IPS-NIHi7 (cell line): ENCODE measurements around the gene CAMK2G.
"Not testable (repeated sequence)": the region's sequence is repeated elsewhere in the genome, so short reads cannot be mapped to it uniquely, and the experiment has no call there.

Experiments used
- DNase-seq: peaks from one replicate; pipeline ENCODE4 v3.0.0; 2012; ENCODE audit warnings: mixed read lengths; ENCODE audit errors: extremely low spot score

CAMK2G gene

GRCh38 chr10:73840056-73840402, 34.3 kb downstream of the CAMK2G start:
- DNase-seq = no peak

- no peak for DNase-seq
Measured at GRCh38 chr10:73839276-73839966, 34.9 kb downstream of the CAMK2G start.

GRCh38 chr10:73838827-73839226, 35.5 kb downstream of the CAMK2G start:
- DNase-seq = no peak

- no peak for DNase-seq
Measured at GRCh38 chr10:73838008-73838567, 36.3 kb downstream of the CAMK2G start.

GRCh38 chr10:73837072-73837471, 37.3 kb downstream of the CAMK2G start:
- no peak for DNase-seq

GRCh38 chr10:73836427-73836980, 37.9 kb downstream of the CAMK2G start:
- DNase-seq = no peak

- DNase-seq = not testable (repeated sequence)
Measured at GRCh38 chr10:73829090-73829489, 45.3 kb downstream of the CAMK2G start.

- DNase-seq = no peak
Measured at GRCh38 chr10:73828161-73828560, 46.2 kb downstream of the CAMK2G start.

GRCh38 chr10:73827346-73828089, 46.8 kb downstream of the CAMK2G start:
- no peak for DNase-seq

- no peak for DNase-seq
Measured at GRCh38 chr10:73824146-73824725, 50.1 kb downstream of the CAMK2G start.

- DNase-seq = no peak
Measured at GRCh38 chr10:73823391-73823790, 51.0 kb downstream of the CAMK2G start.

- peak; percentile 67 for DNase-seq
Measured at GRCh38 chr10:73819513-73820093, 54.8 kb downstream of the CAMK2G start.

- no peak for DNase-seq
Measured at GRCh38 chr10:73819081-73819480, 55.3 kb downstream of the CAMK2G start.

GRCh38 chr10:73818402-73818801, 56.0 kb downstream of the CAMK2G start:
- peak; percentile 26 for DNase-seq

- DNase-seq = no peak
Measured at GRCh38 chr10:73817826-73818225, 56.5 kb downstream of the CAMK2G start.

GRCh38 chr10:73816917-73817729, 57.2 kb downstream of the CAMK2G start:
- DNase-seq = no peak

GRCh38 chr10:73815719-73816030, 58.7 kb downstream of the CAMK2G start:
- no peak for DNase-seq

- DNase-seq = peak; percentile 81
Measured at GRCh38 chr10:73814896-73815718, 59.2 kb downstream of the CAMK2G start.

GRCh38 chr10:73814276-73814895, 60.0 kb downstream of the CAMK2G start:
- DNase-seq = no peak

GRCh38 chr10:73813333-73813732, 61.0 kb downstream of the CAMK2G start:
- DNase-seq = no peak
